ENCODE measurements around the gene GATD1. TPM values are rescaled to one million over a fixed set of nuclear protein-coding genes. Genes with fewer than 3 reads are reported as not detected.

The GATD1 gene
- total and polyA plus RNA-seq, 11 donors: 13.4 to 30.8 (median 20.5) TPM

DNA sequence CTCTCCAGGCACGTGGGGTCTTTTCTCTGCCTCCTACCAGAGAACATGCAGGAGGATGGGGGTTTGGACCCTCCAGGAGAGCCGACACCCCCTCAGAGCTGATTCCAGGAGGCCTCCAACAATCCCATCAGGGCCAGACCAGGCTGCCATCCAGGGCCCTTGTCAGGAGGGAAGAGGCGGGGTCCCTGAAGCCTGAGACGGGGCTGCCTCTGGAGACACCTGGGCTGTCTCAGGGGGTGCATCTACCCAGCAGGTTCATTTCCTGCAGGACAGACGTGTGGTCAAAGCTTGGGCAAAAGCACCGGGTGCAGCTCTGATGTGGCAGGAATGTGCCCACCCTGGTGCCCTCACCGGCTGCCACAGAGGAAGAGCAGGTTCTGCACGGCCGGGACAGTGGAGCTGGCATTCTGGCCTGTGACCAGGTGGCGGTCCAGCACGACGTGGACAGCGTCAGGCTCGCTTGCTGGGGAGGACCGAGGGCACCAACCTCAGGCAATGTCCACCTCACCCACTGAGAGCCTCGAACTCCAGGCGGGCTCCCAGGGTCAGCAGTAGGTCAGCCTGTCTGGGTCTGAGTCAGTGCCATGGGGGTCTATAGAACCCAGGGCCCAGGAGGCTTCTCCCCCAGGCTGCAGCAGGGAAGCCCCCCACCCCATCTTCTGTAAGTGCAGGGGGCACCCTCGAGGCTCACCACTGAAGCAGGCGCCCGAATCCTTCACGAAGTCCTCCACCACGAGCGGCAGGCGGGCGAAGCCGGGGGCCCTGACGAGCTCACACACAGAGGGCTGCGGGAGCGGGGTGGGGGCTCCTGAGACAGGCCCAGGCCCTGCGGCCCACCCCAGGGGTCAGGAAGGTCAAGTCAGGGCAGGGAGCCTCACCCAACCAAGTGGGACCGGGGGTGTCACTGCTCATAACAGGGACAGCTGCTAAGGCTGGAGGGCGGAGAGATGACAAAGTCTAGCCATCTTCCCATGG, 6.4 kb downstream of the GATD1 start:
- ATAC-seq (no peak), DNase-seq (peak in 1 of 5 donors; percentile 17)
- Histone ChIP-seq H3K36me3 (peaks cover 0 to 73% (median 56%) of the 10 kb centered on the region in 9 donors), H3K27ac (no peak overlapping the region), H3K9me3 (no peaks in the 10 kb centered on the region), H3K27me3 (no peaks in the 10 kb centered on the region), H3K4me1 (peaks cover 0 to 22% (median 11%) of the 10 kb centered on the region in 12 donors), H3K4me3 (no peak overlapping the region)
- intact Hi-C loops (cut with DNase I): no loop called here
- 89 to 93% (median 91%) methylated on average over 11 to 32 of the region's 32 CpGs for WGBS, 4 donors
- TF ChIP-seq POLR2A (IDR thresholded peaks at IDR 0.05): no peak
- TF ChIP-seq, protein P1, sequence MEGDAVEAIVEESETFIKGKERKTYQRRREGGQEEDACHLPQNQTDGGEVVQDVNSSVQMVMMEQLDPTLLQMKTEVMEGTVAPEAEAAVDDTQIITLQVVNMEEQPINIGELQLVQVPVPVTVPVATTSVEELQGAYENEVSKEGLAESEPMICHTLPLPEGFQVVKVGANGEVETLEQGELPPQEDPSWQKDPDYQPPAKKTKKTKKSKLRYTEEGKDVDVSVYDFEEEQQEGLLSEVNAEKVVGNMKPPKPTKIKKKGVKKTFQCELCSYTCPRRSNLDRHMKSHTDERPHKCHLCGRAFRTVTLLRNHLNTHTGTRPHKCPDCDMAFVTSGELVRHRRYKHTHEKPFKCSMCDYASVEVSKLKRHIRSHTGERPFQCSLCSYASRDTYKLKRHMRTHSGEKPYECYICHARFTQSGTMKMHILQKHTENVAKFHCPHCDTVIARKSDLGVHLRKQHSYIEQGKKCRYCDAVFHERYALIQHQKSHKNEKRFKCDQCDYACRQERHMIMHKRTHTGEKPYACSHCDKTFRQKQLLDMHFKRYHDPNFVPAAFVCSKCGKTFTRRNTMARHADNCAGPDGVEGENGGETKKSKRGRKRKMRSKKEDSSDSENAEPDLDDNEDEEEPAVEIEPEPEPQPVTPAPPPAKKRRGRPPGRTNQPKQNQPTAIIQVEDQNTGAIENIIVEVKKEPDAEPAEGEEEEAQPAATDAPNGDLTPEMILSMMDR (IDR thresholded peaks at IDR 0.05): no peak

DNA sequence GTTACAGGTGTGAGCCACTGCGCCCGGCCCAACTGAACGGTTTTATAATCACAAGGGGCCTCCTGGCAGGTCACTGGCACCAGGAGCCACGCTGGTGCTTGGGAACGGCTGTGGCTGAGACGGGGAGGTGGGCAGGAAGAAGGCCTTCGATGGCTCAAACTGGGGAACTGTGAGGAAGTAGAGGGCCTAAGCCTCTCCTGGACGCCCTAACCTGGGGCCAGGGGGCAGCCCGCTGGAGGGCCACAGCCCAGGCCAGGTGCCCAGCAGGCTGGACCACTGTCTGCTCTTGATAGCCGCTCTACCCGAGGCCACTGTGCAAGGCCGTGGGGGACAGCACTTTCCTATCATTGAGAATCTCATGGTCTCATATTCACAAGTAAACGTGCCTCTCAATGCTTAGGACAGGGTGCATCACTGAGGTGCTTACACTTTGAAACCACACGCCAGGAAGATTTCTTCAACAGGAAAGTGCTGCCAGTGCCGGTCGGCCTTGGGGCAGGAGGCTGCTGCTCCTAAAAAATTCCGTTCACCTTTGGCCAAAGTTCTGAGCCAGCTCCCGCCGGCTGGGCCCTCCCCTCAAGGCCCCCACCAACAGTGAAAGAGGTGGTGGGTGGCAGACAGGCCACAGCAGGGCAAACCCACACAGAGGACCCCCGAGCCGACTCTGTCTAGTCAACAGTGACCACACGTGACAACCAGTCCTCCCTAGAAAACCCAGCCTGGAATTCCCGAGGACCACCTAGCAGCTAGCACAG, 7.2 kb downstream of the GATD1 start:
- Histone ChIP-seq H3K36me3 (peaks cover 0 to 80% (median 59%) of the 10 kb centered on the region in 9 donors), H3K27me3 (no peaks in the 10 kb centered on the region), H3K4me1 (peaks cover 0 to 14% (median 3%) of the 10 kb centered on the region in 12 donors), H3K4me3 (no peak overlapping the region), H3K9me3 (no peaks in the 10 kb centered on the region), H3K27ac (no peak overlapping the region)
- WGBS, 4 donors: 87 to 90% (median 88%) methylated on average over 21 to 23 of the region's 23 CpGs
- intact Hi-C loops (cut with DNase I): no loop called here
- ATAC-seq: no peak
- no peak for DNase-seq
- TF ChIP-seq, protein P1 (IDR thresholded peaks at IDR 0.05): no peak

DNA sequence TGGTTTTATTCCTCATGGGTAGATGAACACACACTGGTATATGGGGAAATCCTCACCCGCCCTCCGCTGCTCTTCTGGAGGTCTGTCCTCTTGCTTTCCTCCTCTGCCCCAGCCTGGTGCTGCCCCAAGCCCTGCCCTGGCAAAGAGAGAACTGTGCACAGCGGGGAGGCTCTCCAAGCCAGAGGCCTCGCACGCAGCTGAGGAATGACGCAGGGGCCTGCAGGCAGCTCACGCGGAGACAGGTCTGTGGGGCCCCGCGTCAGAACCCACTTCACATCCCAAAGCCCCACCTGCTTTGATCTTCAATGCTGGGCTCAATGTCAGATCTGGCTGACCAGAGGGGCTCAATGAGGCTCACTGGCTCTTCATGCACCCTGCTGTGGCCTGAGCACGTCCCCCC, 10.0 kb downstream of the GATD1 start:
- Histone ChIP-seq H3K9me3 (no peaks in the 10 kb centered on the region), H3K36me3 (peaks cover 0 to 89% (median 70%) of the 10 kb centered on the region in 9 donors), H3K27me3 (no peaks in the 10 kb centered on the region), H3K27ac (no peak overlapping the region), H3K4me1 (no peaks in the 10 kb centered on the region), H3K4me3 (no peak overlapping the region)
- TF ChIP-seq, protein P1 (IDR thresholded peaks at IDR 0.05): no peak
- TF ChIP-seq POLR2A (IDR thresholded peaks at IDR 0.05): no peak
- intact Hi-C loops (cut with DNase I): no loop called here
- ATAC-seq: no peak
- DNase-seq: no peak
- 85 to 94% (median 93%) methylated on average over 10 to 11 of the region's 11 CpGs for WGBS, 4 donors

DNA sequence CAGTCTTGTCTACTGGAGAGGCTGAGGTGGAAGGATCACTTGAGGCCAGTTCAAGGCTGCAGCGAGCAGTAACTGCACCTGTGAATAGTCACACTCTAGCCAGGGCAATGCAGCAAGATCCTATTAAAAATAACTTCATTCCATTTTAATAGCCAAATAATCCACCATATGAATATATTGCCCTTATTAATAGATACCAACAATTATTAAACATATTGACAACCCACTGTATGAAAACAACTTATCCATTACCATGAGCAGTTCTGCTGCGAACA, 10.4 kb downstream of the GATD1 start:
- ATAC-seq: no peak
- Histone ChIP-seq H3K9me3 (no peaks in the 10 kb centered on the region), H3K36me3 (peaks cover 0 to 91% (median 72%) of the 10 kb centered on the region in 9 donors), H3K27me3 (no peaks in the 10 kb centered on the region), H3K4me3 (no peak overlapping the region), H3K4me1 (no peaks in the 10 kb centered on the region), H3K27ac (no peak overlapping the region)
- TF ChIP-seq, protein P1 (IDR thresholded peaks at IDR 0.05): no peak
- TF ChIP-seq POLR2A (IDR thresholded peaks at IDR 0.05): no peak
- 95 to 100% (median 99%) methylated on average over 2 of the region's 2 CpGs for WGBS, 4 donors
- intact Hi-C loops (cut with DNase I): no loop called here
- no peak for DNase-seq
